ENCODE measurements around the gene DUSP1. TPM values are rescaled to one million over a fixed set of nuclear protein-coding genes. Genes with fewer than 3 reads are reported as not detected.

Gene DUSP1
- total and polyA plus RNA-seq, 2 of the 13 experiments (the other 11 are each of a cell fraction or from before 2014, with no cell fraction given) = 27.1 to 55.5 TPM

DNA sequence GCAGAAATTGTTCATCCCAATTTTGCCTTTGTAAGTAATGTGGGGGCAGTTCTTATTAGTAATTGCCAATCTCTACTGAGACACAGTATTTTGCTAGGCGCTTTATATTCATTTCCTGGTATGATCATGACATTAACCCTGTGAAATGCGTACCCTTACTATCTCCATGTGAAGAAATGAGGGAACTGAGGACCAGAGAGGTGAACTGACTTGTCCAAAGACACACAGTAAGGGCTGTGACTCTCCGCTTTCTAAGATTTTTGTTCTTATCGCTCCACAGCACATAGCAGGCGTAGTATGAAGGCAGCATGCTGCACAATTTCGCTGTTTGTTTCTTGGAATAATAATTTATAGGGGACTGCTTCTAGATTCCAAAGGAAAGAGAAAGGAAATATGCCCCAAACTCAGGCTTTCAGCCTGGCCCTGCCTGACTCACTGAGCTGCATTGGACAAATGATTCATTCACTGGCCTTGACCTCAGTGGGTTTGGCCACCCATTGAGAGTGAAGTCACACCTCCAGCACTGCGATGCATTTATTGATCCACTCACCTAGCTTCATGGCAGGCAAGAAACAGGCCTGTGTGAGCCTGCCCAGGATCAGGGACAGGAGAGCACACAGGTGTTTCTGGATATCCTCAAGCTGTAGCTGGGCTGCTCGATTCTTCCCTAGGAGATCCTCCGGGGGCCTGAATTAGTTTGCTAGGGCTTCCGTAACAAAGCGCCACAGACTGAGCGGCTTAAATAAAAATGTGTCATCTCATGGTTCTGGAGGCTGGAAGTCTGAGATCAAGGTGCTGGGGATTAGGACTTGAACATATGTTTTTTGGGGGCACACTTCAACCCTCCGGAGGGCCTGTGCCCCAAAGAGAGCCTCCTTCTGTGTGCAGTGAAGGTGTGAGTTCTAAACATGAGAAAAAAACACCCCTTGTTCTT, 7.2 kb upstream of the DUSP1 start (continued):
- TF ChIP-seq, protein P1, sequence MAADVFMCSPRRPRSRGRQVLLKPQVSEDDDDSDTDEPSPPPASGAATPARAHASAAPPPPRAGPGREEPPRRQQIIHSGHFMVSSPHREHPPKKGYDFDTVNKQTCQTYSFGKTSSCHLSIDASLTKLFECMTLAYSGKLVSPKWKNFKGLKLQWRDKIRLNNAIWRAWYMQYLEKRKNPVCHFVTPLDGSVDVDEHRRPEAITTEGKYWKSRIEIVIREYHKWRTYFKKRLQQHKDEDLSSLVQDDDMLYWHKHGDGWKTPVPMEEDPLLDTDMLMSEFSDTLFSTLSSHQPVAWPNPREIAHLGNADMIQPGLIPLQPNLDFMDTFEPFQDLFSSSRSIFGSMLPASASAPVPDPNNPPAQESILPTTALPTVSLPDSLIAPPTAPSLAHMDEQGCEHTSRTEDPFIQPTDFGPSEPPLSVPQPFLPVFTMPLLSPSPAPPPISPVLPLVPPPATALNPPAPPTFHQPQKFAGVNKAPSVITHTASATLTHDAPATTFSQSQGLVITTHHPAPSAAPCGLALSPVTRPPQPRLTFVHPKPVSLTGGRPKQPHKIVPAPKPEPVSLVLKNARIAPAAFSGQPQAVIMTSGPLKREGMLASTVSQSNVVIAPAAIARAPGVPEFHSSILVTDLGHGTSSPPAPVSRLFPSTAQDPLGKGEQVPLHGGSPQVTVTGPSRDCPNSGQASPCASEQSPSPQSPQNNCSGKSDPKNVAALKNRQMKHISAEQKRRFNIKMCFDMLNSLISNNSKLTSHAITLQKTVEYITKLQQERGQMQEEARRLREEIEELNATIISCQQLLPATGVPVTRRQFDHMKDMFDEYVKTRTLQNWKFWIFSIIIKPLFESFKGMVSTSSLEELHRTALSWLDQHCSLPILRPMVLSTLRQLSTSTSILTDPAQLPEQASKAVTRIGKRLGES (CRISPR knock-in tag; IDR thresholded peaks at IDR 0.05; ENCODE audit: borderline replicate concordance) = no peak
- 0 out of 2 replicates have a peak, but pooled peaks have one; percentile 37 for TF ChIP-seq CBFB (CRISPR knock-in tag; IDR thresholded peaks at IDR 0.05)
- TF ChIP-seq RCOR2 (CRISPR knock-in tag; IDR thresholded peaks at IDR 0.05) = peak; percentile 51; the same call in 1 of the 2 replicates
- peak; percentile 91 for TF ChIP-seq ZNF644 (CRISPR knock-in tag; IDR thresholded peaks at IDR 0.05; ENCODE audit: low read depth)
- TF ChIP-seq ZMYM2 (CRISPR knock-in tag; IDR thresholded peaks at IDR 0.05) = 0 out of 2 replicates have a peak, but pooled peaks have one; percentile 36
- TF ChIP-seq, protein P2, sequence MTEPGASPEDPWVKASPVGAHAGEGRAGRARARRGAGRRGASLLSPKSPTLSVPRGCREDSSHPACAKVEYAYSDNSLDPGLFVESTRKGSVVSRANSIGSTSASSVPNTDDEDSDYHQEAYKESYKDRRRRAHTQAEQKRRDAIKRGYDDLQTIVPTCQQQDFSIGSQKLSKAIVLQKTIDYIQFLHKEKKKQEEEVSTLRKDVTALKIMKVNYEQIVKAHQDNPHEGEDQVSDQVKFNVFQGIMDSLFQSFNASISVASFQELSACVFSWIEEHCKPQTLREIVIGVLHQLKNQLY (CRISPR knock-in tag; IDR thresholded peaks at IDR 0.05) = 0 out of 2 replicates have a peak, but pooled peaks have one; percentile 72
- peak; percentile 50 for TF ChIP-seq YY1 (IDR thresholded peaks at IDR 0.05; ENCODE audit: insufficient read depth, insufficient replicate concordance, low read depth, low read length)
- no peak for TF ChIP-seq EZH2 (conservative IDR thresholded peaks at IDR 0.05; ENCODE audit: low read depth, low read length)
- TF ChIP-seq, protein P3, sequence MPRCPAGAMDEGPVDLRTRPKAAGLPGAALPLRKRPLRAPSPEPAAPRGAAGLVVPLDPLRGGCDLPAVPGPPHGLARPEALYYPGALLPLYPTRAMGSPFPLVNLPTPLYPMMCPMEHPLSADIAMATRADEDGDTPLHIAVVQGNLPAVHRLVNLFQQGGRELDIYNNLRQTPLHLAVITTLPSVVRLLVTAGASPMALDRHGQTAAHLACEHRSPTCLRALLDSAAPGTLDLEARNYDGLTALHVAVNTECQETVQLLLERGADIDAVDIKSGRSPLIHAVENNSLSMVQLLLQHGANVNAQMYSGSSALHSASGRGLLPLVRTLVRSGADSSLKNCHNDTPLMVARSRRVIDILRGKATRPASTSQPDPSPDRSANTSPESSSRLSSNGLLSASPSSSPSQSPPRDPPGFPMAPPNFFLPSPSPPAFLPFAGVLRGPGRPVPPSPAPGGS (CRISPR knock-in tag; IDR thresholded peaks at IDR 0.05) = no peak
- TF ChIP-seq HDAC2 (CRISPR knock-in tag; IDR thresholded peaks at IDR 0.05) = peak; percentile 96
- TF ChIP-seq TBX3 (IDR thresholded peaks at IDR 0.05; ENCODE audit: borderline replicate concordance) = peak; percentile 90; the same call in 1 of the 2 replicates
- TF ChIP-seq DPF2 (CRISPR knock-in tag; IDR thresholded peaks at IDR 0.05; ENCODE audit: borderline replicate concordance, low read depth) = peak; percentile 80
- TF ChIP-seq, protein P4, sequence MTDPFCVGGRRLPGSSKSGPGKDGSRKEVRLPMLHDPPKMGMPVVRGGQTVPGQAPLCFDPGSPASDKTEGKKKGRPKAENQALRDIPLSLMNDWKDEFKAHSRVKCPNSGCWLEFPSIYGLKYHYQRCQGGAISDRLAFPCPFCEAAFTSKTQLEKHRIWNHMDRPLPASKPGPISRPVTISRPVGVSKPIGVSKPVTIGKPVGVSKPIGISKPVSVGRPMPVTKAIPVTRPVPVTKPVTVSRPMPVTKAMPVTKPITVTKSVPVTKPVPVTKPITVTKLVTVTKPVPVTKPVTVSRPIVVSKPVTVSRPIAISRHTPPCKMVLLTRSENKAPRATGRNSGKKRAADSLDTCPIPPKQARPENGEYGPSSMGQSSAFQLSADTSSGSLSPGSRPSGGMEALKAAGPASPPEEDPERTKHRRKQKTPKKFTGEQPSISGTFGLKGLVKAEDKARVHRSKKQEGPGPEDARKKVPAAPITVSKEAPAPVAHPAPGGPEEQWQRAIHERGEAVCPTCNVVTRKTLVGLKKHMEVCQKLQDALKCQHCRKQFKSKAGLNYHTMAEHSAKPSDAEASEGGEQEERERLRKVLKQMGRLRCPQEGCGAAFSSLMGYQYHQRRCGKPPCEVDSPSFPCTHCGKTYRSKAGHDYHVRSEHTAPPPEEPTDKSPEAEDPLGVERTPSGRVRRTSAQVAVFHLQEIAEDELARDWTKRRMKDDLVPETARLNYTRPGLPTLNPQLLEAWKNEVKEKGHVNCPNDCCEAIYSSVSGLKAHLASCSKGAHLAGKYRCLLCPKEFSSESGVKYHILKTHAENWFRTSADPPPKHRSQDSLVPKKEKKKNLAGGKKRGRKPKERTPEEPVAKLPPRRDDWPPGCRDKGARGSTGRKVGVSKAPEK (CRISPR knock-in tag; IDR thresholded peaks at IDR 0.05; ENCODE audit: borderline replicate concordance) = peak; percentile 68; the same call in 1 of the 2 replicates
- TF ChIP-seq, protein P5, sequence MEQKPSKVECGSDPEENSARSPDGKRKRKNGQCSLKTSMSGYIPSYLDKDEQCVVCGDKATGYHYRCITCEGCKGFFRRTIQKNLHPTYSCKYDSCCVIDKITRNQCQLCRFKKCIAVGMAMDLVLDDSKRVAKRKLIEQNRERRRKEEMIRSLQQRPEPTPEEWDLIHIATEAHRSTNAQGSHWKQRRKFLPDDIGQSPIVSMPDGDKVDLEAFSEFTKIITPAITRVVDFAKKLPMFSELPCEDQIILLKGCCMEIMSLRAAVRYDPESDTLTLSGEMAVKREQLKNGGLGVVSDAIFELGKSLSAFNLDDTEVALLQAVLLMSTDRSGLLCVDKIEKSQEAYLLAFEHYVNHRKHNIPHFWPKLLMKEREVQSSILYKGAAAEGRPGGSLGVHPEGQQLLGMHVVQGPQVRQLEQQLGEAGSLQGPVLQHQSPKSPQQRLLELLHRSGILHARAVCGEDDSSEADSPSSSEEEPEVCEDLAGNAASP (CRISPR knock-in tag; IDR thresholded peaks at IDR 0.05; ENCODE audit: borderline replicate concordance) = peak; percentile 97
- no peak for TF ChIP-seq KLF9 (CRISPR knock-in tag; IDR thresholded peaks at IDR 0.05; ENCODE audit: low read depth)
- TF ChIP-seq, protein P6, sequence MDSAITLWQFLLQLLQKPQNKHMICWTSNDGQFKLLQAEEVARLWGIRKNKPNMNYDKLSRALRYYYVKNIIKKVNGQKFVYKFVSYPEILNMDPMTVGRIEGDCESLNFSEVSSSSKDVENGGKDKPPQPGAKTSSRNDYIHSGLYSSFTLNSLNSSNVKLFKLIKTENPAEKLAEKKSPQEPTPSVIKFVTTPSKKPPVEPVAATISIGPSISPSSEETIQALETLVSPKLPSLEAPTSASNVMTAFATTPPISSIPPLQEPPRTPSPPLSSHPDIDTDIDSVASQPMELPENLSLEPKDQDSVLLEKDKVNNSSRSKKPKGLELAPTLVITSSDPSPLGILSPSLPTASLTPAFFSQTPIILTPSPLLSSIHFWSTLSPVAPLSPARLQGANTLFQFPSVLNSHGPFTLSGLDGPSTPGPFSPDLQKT (CRISPR knock-in tag; IDR thresholded peaks at IDR 0.05; ENCODE audit: borderline replicate concordance) = no peak
